Measurements from ENCODE around the gene USP22. TPM values are rescaled to one million over a fixed set of nuclear protein-coding genes. Genes with fewer than 3 reads are reported as not detected.

The USP22 gene
- total RNA-seq, 1 experiment from 2014 or later: 210 TPM

DNA sequence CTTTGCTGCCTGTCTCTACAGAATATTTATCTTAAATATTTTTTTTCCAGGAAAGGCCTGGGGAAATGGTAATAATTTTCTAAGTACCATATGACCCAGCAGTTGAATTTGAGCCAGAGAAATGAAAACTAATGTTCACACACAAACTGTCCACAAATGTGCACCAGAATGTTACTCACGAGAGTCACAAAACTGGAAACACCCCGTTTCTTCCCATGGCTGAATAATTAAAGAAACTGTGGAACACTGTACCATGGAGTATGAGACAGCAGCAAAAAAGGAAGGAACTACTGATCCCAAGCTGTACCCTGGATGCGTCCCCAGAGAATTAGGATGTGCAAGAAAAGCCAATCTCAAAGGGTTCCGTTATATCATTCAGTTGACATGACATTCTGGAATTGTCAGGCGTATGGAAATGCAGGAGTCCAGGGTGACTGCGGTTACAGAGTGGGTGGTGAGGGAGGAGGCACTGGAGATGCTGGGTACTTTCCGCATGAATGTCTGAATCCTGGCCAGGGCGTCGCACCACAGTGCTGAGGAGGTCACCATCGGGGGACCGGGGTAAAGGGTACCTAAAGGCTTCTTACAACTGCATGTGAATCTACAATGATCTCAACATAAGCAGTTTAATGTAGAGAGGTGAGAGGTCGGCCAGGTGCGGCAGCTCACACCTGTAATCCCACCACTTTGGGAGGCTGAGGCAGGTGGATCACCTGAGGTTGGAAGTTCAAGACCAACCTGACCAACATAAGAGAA lies 34.5 kb downstream of the USP22 start:
- Histone ChIP-seq H3K27me3 (ENCODE audit: insufficient read depth, low read length) (no peaks in the 10 kb centered on the region), H3K27ac (ENCODE audit: low read depth, low read length) (no peak overlapping the region), H3K9me2 (ENCODE audit: insufficient read depth) (no peaks in the 10 kb centered on the region), H3K9me3 (ENCODE audit: control insufficient read depth in 1 of 2, insufficient read depth in 1 of 2, low read depth in 1 of 2, low read length in 2 of 2) (no peaks in the 10 kb centered on the region), H3K4me2 (ENCODE audit: low read length) (no peak overlapping the region), H3K9ac (ENCODE audit: low read length) (no peak overlapping the region), H4K20me1 (ENCODE audit: insufficient read depth) (peaks cover 10% of the 10 kb centered on the region; the same call in 1 of the 2 replicates), H3K36me3 (ENCODE audit: control insufficient read depth in 1 of 2, insufficient read depth in 2 of 2, low read length in 2 of 2) (peaks cover 81 to 83% of the 10 kb centered on the region in 2 experiments), H3K4me3 (replicated peaks in 1 of 2; ENCODE audit: low read depth in 1 of 2, low read length in 2 of 2) (no peak overlapping the region), H3K79me2 (ENCODE audit: insufficient read depth, low read length) (peaks cover 68% of the 10 kb centered on the region), H2AFZ (ENCODE audit: low read depth, low read length, poor library complexity, severe bottlenecking) (no peak overlapping the region), H3K4me1 (ENCODE audit: control insufficient read depth in 1 of 2, insufficient read depth in 2 of 2, low read length in 2 of 2) (no peaks in the 10 kb centered on the region)
- ATAC-seq: no peak
- no peak for DNase-seq (ENCODE audit: low read depth, low spot score)
- ChIA-PET POLR2A (no interaction called here), RAD21 (ENCODE audit: low non-redundant PET in 1 of 2, low total read pairs in 2 of 2, uncharacterized antibody in 2 of 2, unreplicated experiment in 2 of 2) (no interaction called here), CTCF (no interaction called here)
- no TSS peak for BruUV-seq (replicated peaks)
- intact Hi-C loops (cut with micrococcal nuclease): no loop called here
- TF ChIP-seq, protein P1, sequence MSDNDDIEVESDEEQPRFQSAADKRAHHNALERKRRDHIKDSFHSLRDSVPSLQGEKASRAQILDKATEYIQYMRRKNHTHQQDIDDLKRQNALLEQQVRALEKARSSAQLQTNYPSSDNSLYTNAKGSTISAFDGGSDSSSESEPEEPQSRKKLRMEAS (IDR thresholded peaks at IDR 0.05): no peak
- TF ChIP-seq, protein P2, sequence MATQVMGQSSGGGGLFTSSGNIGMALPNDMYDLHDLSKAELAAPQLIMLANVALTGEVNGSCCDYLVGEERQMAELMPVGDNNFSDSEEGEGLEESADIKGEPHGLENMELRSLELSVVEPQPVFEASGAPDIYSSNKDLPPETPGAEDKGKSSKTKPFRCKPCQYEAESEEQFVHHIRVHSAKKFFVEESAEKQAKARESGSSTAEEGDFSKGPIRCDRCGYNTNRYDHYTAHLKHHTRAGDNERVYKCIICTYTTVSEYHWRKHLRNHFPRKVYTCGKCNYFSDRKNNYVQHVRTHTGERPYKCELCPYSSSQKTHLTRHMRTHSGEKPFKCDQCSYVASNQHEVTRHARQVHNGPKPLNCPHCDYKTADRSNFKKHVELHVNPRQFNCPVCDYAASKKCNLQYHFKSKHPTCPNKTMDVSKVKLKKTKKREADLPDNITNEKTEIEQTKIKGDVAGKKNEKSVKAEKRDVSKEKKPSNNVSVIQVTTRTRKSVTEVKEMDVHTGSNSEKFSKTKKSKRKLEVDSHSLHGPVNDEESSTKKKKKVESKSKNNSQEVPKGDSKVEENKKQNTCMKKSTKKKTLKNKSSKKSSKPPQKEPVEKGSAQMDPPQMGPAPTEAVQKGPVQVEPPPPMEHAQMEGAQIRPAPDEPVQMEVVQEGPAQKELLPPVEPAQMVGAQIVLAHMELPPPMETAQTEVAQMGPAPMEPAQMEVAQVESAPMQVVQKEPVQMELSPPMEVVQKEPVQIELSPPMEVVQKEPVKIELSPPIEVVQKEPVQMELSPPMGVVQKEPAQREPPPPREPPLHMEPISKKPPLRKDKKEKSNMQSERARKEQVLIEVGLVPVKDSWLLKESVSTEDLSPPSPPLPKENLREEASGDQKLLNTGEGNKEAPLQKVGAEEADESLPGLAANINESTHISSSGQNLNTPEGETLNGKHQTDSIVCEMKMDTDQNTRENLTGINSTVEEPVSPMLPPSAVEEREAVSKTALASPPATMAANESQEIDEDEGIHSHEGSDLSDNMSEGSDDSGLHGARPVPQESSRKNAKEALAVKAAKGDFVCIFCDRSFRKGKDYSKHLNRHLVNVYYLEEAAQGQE (IDR thresholded peaks at IDR 0.05; ENCODE audit: low read depth): no peak
- TF ChIP-seq FOSL1 (IDR thresholded peaks at IDR 0.05; ENCODE audit: low read depth) (no peak), RAD21 (IDR thresholded peaks at IDR 0.05; ENCODE audit: low read depth) (no peak), TCF7L2 (IDR thresholded peaks at IDR 0.05; ENCODE audit: borderline replicate concordance, extremely low read depth, insufficient read depth, insufficient read length) (no peak), CEBPB (IDR thresholded peaks at IDR 0.05; ENCODE audit: low read depth) (no peak), EZH2 (IDR thresholded peaks at IDR 0.05) (no peak), EZH2phosphoT487 (IDR thresholded peaks at IDR 0.05; ENCODE audit: borderline replicate concordance) (no peak), SP1 (IDR thresholded peaks at IDR 0.05; ENCODE audit: low read depth) (no peak), ZNF274 (IDR thresholded peaks at IDR 0.05; ENCODE audit: low read depth, low read length) (no peak), YY1 (IDR thresholded peaks at IDR 0.05; ENCODE audit: extremely low read depth, insufficient replicate concordance, low read depth, low read length) (no peak), JUND (IDR thresholded peaks at IDR 0.05) (no peak), POLR2AphosphoS5 (IDR thresholded peaks at IDR 0.05; ENCODE audit: low read depth, low read length) (no peak), ZFX (IDR thresholded peaks at IDR 0.05) (no peak), POLR2A (IDR thresholded peaks at IDR 0.05; ENCODE audit: borderline replicate concordance, extremely low read depth, insufficient read depth, insufficient read length) (no peak)
- TF ChIP-seq, protein P3, sequence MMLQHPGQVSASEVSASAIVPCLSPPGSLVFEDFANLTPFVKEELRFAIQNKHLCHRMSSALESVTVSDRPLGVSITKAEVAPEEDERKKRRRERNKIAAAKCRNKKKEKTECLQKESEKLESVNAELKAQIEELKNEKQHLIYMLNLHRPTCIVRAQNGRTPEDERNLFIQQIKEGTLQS (IDR thresholded peaks at IDR 0.05): no peak
- TF ChIP-seq, protein P4, sequence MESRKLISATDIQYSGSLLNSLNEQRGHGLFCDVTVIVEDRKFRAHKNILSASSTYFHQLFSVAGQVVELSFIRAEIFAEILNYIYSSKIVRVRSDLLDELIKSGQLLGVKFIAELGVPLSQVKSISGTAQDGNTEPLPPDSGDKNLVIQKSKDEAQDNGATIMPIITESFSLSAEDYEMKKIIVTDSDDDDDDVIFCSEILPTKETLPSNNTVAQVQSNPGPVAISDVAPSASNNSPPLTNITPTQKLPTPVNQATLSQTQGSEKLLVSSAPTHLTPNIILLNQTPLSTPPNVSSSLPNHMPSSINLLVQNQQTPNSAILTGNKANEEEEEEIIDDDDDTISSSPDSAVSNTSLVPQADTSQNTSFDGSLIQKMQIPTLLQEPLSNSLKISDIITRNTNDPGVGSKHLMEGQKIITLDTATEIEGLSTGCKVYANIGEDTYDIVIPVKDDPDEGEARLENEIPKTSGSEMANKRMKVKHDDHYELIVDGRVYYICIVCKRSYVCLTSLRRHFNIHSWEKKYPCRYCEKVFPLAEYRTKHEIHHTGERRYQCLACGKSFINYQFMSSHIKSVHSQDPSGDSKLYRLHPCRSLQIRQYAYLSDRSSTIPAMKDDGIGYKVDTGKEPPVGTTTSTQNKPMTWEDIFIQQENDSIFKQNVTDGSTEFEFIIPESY (IDR thresholded peaks at IDR 0.05; ENCODE audit: extremely low read depth, insufficient replicate concordance, low read length): no peak
- TF ChIP-seq, protein P5, sequence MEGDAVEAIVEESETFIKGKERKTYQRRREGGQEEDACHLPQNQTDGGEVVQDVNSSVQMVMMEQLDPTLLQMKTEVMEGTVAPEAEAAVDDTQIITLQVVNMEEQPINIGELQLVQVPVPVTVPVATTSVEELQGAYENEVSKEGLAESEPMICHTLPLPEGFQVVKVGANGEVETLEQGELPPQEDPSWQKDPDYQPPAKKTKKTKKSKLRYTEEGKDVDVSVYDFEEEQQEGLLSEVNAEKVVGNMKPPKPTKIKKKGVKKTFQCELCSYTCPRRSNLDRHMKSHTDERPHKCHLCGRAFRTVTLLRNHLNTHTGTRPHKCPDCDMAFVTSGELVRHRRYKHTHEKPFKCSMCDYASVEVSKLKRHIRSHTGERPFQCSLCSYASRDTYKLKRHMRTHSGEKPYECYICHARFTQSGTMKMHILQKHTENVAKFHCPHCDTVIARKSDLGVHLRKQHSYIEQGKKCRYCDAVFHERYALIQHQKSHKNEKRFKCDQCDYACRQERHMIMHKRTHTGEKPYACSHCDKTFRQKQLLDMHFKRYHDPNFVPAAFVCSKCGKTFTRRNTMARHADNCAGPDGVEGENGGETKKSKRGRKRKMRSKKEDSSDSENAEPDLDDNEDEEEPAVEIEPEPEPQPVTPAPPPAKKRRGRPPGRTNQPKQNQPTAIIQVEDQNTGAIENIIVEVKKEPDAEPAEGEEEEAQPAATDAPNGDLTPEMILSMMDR (IDR thresholded peaks at IDR 0.05 in 2 of 3, conservative IDR thresholded peaks at IDR 0.05 in 1 of 3; ENCODE audit: borderline replicate concordance in 1 of 3, insufficient read depth in 1 of 3, low read depth in 2 of 3, low read length in 2 of 3): no peak
